ENCODE measurements around the gene CERS4.
"Not testable (repeated sequence)": the region's sequence is repeated elsewhere in the genome, so short reads cannot be mapped to it uniquely, and the experiment has no call there.

CERS4 gene

DNA sequence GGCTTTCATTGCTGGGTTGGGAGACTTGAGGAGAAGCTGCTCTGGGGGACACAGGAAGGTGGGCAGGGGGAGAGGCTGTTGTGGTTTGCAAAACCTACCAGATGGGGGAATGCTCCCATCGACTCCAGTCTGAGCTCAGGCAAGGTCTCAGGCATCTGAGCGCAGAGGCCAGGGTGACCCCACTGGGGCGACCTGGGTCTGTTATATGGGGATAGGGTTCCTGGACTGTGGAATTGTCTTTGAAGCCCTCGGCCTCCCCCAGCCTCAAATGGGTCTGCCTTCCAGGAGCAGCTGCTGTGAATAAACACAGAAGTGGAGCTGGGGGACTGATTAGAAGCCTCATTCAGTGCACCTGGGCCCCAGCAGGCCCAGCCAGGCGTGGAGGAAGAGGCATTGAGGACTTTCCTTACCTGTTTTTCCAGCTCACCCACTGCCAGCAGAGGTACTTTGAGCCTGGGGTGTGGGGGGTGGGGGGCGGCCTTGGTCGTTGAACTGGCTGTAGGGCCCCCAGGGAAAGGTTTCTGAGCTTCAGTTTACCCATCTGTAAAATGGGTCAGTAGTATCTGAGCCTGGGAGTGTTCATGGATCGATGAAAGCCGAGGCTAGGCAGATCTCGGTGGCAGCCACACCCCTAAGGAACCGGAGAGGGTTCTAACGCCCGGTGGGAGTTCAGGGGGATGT lies 1.4 kb downstream of the CERS4 start:
- no peak for DNase-seq

DNA sequence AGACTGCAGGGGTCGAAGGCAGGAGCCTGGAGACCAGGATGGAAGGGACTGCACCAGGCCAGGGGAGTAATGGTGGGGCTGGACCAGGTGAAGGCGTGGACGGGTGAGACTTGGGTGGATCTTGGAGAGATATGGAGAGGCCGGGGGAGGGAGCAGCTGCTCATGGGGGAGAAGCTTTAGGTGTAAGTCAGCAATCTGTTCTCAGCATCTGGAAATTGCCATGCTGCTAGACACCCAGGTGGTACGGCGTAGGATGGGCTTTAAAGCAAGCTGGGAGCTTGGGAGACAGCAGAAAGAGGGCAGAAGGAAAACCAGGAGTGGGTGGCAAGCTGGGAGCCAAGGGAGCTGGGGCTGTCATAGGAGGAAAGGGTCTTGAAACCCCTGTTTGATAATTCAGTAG lies 3.0 kb downstream of the CERS4 start:
- DNase-seq = no peak

DNA sequence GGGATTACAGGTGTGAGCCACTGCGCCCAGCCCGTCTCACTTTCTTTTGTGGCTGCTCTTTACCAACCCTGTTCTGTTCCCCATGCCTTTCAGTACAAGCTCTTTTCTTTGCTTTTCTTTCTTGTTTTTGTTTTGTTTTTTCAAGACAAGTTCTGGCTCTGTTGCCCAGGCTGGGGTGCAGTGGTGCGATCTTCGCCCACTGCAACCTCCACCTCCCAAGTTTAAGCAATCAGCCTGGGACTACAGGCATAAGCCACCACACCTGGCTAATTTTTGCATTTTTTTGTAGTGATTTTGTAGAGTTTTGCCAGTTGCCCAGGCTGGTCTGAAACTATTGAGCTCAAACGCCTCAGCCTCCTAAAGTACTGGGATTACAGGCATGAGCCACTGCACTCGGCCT lies 3.7 kb downstream of the CERS4 start:
- DNase-seq = no peak

DNA sequence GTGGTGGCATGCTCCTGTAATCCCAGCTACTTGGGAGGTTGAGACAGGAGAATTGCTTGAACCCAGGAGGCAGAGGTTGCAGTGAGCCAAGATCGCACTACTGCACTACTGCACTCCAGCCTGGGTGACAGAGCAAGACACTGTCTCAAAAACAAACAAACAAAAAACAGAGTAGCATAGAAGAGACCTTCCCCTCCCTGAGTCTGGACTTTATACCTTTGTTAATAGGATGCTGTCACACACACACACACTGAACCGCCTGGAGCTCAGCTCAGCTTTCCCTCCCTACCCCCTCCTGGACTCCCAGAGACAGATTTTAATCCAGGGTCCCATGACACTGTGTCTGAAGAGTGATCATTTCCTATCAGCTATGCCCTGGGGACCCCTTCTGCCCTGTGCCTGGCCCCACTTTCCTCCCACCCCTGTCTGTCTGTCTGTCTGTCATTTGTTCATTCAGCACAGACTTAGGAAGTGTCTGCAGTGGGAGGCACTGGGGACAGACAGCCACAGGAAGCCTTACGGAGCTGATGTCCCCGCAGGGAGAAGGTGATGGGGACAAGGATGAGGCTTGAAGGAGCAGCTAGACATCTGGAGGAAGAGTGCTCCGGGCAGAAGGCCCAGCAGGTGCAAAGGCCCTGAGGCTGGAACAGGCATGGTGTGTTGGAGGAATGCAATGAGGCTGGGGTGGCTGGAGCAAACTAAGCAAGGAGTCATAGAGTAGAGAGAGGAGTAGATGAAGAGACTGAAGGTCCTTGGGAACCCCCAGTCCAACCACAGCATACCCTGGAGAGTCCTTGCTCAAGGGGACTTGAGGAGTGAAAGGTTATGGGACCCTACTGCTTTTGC lies 4.9 kb downstream of the CERS4 start:
- DNase-seq = no peak

DNA sequence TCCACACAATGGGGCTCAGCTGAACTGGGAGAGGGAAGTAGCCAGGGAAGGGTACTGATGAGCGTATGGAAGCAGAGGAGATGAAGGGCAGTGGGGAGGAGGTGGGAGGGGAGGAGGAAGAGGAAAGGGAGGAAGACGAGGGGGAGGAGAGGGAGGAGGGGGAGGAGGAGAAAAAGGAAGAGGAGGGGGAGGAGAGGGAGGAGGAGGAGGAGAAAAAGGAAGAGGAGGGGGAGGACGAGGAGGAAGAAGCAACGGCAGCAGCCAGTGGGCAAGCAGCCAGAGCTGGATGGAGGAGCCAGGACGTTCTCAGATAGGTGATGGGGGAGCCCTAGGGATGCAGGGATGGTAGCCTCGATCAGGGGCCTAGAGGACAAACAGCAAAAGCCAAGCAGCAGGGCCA lies 5.6 kb downstream of the CERS4 start:
- no peak for DNase-seq

DNA sequence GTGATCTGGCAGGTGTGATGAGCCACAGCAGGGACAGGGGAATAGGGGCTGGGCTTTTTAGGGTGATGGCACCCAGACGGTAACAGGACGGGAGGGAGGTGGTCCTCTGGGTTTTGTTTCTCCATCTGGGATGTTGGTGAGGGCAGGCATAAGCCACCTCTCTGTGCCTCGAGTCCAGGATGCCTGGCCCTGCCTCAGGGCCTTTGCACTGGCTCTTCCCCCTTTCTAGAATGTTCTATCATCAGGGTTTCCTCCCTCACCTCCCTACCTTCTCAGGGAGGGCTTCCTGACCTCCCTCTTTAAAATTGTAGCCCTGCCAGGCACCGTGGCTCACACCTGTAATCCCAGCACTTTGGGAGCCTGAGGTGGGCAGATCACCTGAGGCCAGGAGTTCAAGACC lies 6.6 kb downstream of the CERS4 start:
- no peak for DNase-seq

DNA sequence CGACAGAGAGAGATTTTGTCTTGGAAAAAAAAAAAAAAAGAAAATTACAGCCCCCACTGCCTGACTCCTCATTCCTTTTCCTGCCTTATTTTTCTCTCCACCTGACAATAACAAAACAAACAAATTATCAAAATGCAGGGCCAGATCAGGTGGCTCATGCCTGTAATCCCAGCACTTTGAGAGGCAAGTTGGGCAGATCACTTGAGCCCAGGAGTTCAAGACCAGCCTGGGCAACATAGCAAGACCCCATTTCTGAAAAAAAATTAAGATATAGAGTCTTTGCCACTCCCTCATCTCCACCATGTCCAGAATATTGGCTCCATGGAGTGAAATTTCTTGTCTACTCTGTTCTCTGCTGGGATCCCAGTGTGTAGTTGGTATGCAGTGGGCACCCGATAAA lies 7.2 kb downstream of the CERS4 start:
- no peak for DNase-seq

DNA sequence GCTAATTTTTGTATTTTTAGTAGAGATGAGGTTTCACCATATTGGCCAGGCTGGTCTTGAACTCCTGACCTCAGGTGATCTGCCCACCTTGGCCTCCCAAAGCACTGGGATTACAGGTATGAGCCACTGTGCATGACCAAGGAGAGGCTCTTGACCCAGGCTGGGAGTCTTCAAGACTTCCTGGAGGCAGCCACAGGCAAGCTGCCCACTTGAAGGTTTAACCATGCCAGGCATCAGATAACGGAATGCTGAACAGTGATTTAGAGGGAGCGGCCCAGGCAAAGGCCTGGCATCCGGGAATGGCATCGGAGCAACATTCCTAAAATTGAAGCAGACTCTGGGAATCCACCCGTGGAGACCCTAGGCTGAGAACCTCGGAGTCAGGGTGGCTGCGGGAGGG lies 9.0 kb downstream of the CERS4 start:
- DNase-seq = not testable (repeated sequence)

DNA sequence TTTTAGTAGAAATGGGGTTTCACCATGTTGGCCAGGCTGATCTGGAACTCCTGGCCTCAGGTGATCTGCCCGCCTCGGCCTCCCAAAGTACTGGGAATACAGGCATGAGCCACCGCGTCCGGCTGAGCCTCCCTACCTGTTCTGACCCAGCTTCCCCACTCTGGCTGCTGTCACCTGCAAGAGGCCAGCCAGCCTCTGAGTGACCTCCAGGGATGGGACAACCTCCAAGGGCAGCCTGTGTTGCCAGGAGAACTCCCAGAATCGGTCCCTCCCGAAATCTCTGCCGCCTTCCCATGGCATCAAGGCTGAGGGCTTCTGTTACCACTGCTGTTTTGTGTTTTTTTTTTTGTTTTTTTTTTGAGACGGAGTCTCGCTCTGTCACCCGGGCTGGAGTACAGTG lies 11.3 kb downstream of the CERS4 start:
- DNase-seq = no peak

DNA sequence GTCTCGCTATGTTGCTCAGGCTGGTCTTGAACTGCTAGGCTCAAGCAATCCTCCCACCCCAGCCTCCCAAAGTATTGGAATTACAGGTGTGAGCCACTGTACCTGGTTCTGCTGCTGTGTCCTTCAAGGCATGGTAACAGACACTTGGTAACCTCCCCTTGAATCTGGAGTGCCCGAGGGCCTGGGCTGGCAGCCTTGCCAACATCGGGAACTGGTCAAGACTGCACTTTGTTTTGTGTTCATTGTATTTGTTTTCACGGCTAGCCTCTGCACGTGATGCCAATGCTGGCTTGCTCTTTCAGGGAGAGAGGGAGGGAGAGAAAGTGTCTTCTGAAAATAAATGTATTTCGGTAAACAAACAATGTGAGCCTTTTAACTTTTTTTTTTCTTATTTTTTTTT lies 12.0 kb downstream of the CERS4 start:
- DNase-seq = no peak

DNA sequence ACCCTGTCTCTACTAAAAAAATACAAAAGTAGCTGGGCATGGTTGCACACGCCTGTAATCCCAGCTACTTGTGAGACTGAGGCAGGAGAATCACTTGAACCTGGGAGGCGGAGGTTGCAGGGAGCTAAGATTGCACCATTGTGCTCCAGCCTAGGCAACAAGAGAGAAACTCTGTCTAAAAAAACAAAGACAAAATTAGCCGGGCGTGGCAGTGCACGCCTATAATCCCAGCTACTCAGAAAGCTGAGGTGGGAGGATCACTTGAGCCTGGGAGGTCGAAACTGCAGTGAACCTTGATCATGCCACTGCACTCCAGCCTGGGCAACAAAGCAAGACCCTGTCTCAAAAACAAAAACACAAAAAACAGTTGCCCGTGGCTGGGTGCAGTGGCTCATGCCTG lies 14.3 kb downstream of the CERS4 start:
- not testable (repeated sequence) for DNase-seq

DNA sequence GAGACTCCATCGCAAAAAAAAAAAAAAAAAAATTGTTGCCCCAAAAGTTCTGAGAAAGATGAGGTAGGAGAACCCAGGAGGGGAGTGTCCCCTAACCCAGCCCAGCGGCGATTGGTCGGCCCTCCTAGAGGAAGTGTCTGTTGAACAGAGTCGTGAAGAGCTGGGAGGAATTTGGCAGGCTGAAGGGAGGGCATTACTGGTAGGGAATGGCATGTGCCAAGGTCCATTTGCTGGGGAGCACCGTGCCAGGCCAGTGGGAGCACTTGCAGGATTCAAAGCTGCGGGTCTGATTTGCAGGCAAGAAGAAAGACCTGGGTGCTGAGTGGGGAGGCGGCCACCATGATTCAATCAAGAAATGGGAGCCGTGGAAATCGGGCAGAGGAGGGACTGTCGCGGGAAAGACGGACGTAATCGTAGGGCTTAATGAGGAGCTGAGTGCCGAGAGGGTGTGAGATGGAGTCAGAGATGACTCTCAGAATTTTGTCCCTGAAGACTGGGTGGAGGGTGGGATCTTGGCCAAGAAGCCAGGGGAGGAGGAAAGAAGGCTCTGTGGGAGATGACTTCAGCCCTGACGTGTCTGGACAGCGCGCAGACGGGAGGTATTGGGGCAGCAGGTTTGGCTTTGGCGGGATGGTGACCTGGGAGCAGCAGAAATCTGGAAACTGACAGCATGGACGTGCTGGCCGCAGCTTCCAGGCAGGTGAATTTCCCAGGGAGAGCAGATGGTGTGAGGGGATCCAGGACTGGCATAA lies 15.4 kb downstream of the CERS4 start:
- DNase-seq = no peak

DNA sequence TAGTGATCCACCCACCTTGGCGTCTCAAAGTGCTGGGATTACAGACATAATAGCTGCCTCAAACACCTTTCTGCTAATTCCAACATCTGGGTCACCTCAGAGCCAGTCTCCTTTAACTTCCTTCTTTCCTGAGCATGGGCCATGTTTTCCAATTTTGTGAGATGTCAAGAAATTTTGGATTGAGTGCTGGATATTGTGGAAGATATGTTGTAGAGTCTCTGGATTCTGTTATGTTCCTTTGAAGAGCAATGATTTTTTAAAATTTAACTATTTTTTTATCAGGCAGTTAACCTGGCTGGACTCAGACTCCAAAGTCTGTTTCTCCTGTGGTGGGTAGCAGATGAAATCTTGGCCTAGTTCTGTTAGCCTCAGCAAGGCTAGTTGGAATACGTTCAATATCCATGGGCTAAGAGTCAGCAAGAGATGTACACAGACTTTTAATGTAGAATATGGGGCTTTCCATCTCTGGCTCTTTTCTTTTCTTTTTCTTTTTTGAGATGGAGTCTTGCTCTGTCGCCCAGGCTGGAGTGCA lies 22.0 kb downstream of the CERS4 start:
- DNase-seq = no peak

DNA sequence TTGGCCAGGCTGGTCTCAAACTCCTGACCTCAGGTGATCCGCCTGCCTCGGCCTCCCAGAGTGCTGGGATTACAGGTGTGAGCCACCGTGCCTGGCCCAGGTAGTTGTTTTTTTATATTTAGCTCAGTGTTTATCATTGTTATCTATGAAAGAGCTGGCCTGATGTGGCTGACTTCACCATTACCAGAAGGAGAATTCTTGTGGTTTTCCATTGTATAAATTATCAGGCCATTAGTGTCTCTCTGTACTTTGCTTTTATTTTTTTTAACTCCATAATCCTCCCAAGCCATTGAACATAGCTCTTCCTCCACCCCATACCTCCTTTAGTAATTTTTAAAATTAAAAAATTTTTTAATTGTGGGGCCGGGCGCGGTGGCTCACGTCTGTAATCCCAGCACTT lies 24.2 kb downstream of the CERS4 start:
- no peak for DNase-seq

DNA sequence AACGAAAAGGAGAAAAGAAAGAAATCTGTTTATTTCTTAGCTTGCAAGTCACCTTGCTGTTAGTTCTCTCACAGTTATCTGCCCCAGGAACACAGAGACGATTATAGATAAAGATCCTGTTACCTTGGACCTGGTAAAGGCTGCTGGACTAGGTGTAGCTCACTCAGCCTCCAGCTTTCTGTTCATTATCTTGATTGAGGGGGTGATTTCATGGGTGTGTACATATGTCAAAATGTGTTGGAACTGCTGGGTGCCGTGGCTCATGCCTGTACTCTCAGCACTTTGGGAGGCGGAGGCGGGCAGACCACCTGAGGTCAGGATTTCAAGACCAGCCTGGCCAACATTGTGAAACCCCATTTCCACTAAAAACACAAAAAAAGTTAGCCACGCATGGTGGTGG lies 27.9 kb downstream of the CERS4 start:
- DNase-seq = no peak

DNA sequence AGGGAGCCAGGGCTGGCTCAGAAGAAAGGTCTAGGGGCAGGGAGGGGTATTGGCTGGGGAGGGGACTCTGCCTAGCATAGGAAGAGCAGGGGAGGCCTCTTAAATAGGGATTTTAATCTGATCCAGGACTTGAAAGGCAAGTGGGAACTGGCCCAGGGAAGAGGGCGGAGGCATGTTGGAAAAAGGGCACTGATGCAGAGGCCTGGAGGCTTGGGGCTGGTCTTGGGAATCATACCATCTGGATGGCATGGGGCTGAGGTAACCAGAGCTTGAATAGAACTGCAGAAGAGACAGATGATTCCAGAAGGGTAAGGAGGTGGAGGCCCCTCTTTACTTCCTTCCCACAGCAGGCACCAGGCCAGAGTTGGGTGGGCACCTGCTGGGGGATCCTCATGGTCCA lies 29.1 kb downstream of the CERS4 start:
- DNase-seq = no peak

DNA sequence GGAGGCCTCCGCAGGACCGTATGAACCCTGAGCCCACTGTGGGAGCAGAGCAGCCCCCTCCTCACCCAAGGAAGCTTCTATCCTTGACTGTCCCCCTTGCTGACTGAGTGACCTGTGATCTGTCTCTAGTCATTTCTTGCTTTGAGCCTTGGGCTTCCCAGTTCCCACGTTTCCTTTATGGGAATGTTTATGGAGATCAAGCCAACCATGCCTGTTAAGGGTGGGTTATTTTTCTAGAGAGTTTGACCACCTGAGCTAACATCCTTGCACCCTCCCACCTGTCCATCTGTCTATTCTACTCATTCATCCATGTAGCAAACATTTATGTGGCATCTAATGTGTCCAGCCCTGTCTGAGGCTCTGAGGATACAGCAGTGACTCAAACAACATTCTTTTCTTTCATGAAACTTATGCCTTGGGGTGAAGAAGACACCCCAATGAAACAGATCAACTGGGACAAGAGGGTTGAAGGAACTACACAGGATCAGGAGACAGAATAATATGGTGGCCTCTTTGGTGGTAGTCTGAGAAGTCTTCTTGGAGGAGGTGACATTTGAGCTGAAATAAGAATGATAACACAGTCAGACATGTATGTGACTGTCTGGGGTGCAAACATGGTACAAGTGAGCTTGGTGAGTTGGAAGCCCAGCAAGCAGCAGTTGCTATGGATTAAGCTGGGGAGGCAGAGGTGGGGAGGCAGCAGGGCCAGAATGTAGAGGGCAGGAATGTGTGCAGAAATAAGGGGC lies 30.5 kb downstream of the CERS4 start:
- DNase-seq = no peak

DNA sequence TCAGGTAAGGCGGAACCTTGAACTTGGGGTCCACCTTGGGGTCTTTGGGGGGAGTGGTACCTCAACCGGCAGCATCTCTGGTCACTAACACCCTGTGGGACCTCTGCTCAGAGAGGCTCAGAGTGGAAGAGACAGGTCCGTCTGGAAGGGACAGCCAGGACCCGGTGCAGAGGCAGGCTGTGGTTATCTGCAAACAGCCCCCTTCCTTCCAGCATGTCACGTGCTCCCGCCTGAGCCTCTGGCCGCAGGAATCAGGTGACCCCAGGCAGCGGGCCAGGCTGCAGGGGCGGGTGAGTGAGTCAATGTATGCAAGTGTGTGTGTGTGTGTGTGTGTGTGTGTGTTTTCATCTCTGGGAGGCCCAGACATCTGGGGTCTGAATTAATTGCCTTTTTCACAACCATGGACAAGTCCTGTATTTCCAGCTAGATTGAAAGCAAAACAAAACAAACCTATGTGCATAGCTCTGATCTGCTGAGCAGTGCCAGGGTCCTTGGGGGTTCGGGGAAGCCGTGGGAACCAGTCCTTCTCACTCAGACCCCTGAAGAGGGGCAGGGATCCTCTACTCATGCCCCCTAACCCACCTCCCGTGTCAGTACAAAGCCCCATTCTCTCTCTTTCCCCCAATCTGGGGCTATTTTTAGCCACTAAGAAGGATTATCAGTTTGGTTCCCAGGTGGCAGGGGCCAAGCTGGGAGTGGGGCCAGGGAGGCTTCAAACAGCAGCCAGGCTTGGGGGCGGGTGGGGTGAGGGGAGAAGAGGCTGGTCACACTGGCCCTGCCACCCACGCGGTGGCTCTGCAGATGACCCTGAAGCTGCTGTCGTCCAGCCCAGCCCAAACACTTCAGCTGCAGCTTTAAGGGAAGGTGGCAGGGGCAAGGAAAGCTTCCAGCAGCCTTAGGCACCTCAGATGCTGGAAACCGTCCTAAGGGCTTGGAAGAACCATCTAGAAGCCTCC lies 31.4 kb downstream of the CERS4 start:
- no peak for DNase-seq

DNA sequence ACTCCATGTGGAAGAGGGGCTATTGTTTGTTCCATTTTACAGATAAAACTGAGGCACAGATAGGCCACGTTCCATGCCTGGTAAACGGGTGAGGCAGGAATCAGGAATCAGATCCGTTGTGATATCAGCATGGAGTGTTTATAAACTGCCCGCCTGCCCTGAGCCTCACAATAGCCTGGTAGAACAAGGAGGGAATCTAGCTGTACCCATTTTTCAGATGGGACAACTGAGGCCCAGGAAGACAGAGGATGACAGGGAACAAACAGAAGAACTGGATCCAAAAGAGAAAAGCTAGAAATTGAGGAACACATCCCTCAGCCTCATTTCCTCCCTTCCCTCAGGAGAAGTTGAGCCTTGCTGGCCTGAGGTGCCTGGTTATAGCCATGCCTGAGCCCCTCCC lies 32.5 kb downstream of the CERS4 start:
- DNase-seq = no peak

DNA sequence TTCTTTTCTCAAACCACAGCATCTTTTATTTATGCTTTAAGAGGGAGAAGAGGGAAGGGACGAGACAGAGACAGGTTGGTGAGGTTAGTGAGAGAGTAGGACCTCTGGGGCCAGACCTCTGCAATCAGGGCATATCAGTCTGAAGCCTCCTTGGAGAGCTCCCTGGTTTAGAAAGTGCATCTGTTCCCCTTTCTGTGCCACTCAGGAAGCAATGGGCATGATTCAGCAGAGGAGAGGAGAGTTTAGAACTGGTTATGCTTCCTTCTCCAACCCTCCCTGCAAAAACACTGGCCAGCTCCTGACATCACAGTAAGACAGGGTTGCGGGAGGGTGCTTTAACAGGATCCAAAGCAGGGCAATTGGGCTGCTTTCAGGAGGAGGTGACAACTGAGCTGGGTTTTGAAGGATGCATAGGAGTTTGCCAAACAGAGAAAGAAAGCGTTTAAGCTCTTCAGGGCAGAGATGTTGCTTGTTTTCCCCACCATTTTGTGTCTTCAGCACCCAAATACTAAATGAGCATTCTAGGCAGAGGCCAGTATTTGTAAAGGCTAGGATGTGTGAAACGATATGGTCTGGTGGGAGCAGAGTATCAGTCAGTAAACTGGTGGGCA lies 33.1 kb downstream of the CERS4 start:
- no peak for DNase-seq

DNA sequence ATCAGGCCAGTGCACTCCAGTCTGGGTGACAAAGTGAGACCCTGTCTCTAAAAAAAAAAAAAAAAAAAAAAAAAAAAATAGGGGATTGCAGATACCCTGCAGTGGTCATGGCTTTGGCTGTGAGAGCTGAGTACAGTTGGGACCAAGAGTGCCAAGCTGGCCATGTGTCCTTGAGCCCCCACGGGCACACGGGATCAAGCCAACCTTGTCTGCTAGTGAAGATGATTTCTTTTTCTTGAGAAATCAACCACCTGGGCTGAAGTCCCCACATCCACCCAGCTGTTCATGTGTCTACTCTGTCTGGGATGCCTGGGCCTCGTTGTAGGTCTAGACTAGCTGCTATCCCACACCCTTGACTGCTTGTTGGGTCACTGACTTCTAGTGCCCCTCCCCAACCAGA lies 34.0 kb downstream of the CERS4 start:
- no peak for DNase-seq
